Neutrophil (primary cell): Measurements from ENCODE around the gene PLXDC2.
A peak's percentile ranks its signal among the peaks of the same experiment; 100 is the strongest.

Experiments used
- H3K27ac ChIP-seq: fragments of 200-600 bp; sonication (generic); 2 replicates; pipeline ENCODE4 v1.5.1; 2016; ENCODE audit warnings: mild to moderate bottlenecking, moderate library complexity
- H3K27me3 ChIP-seq: fragments of 200-600 bp; sonication (generic); 2 replicates; pipeline ENCODE4 v1.6.0; 2016; ENCODE audit warnings: mild to moderate bottlenecking
- H3K36me3 ChIP-seq: fragments of 200-600 bp; sonication (generic); 2 replicates; pipeline ENCODE4 v1.5.1; 2017
- H3K4me1 ChIP-seq, 2 experiments: fragments of 200-600 bp in 1 of 2; sonication (generic) in 1 of 2; 1 replicate in 1 of 2; 2 replicates in 1 of 2; pipeline versions ENCODE4 v1.5.1 to v1.6.1; 2013 to 2016; ENCODE audit warnings: low read depth in 1 of 2, low read length in 1 of 2, mild to moderate bottlenecking in 1 of 2, moderate library complexity in 1 of 2; ENCODE audit not compliant: control insufficient read depth in 1 of 2, insufficient read depth in 1 of 2
- H3K4me3 ChIP-seq, 2 experiments: fragments of 200-600 bp in 1 of 2; sonication (generic) in 1 of 2; 1 replicate in 1 of 2; 2 replicates in 1 of 2; pipeline ENCODE4 v1.5.1; 2013 to 2016; ENCODE audit warnings: low read depth in 1 of 2, low read length in 1 of 2, mild to moderate bottlenecking in 1 of 2, moderate library complexity in 1 of 2
- H3K9me3 ChIP-seq: fragments of 200-600 bp; sonication (generic); 2 replicates; pipeline ENCODE4 v1.5.1; 2016
- CTCF ChIP-seq: fragments of 200-600 bp; sonication (generic); IDR thresholded peaks from 2 replicates; pipeline ENCODE4 v1.5.1; 2016; ENCODE audit warnings: antibody characterized with exemption

PLXDC2 gene

DNA sequence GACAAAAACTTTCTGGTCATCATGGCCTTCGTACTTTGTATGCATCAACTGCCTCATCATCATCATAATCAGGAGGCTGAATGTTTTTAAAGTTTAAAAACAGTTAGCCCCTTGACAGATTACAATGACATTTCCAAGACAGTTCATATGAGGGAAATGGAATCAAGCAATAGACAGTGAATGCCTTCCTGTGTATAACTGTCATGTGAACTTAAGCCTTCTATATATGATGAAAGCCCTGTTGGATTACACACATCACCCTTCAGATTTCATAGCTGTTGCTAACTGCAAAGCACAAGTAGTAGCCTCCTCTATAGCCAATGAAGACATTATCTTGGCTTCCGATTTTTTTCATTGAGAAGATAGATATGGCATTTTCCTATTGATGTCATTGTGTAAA, 154.0 kb downstream of the PLXDC2 start:
- TF ChIP-seq CTCF = no peak
- Histone ChIP-seq H3K27me3 (no peaks in the 10 kb centered on the region), H3K36me3 (no peaks in the 10 kb centered on the region), H3K4me3 (no peak overlapping the region), H3K27ac (no peak overlapping the region), H3K4me1 (no peaks in the 10 kb centered on the region), H3K9me3 (no peaks in the 10 kb centered on the region)

DNA sequence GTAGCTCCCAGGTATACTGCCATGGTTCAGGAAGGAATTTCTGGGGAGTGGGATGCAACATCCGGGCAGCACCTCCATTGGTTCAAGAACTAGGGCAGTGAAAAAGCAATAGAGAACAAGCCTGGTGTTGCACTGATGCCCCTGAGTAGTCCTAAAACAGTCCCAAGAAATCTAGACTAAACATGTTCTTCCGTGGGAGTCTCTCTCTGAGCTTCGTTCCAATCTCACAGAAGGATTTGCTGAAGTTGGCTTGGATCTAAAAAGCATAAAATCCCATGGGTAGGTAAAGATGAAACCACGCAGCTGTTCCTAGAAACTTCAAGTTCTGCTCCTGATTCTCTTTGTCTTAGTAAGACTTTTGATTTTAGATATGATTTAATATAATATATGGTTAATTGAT, 154.5 kb downstream of the PLXDC2 start:
- no peak for TF ChIP-seq CTCF
- Histone ChIP-seq H3K27me3 (no peaks in the 10 kb centered on the region), H3K9me3 (no peaks in the 10 kb centered on the region), H3K27ac (no peak overlapping the region), H3K4me3 (no peak overlapping the region), H3K4me1 (no peaks in the 10 kb centered on the region), H3K36me3 (no peaks in the 10 kb centered on the region)

- Histone ChIP-seq H3K27me3 (no peaks in the 10 kb centered on the region), H3K9me3 (no peaks in the 10 kb centered on the region), H3K27ac (peak overlapping the region; percentile 8), H3K4me1 (no peaks in the 10 kb centered on the region), H3K4me3 (no peak overlapping the region), H3K36me3 (no peaks in the 10 kb centered on the region)
- TF ChIP-seq CTCF = no peak
These were observed 155.3 kb downstream of the PLXDC2 start for GRCh38 chr10:19971343-19972052.

- Histone ChIP-seq H3K27me3 (no peaks in the 10 kb centered on the region), H3K27ac (peak overlapping the region; percentile 28), H3K4me3 (no peak overlapping the region), H3K36me3 (no peaks in the 10 kb centered on the region), H3K9me3 (no peaks in the 10 kb centered on the region), H3K4me1 (no peaks in the 10 kb centered on the region)
- TF ChIP-seq CTCF = no peak
These were observed 157.9 kb downstream of the PLXDC2 start for GRCh38 chr10:19974138-19974537.

DNA sequence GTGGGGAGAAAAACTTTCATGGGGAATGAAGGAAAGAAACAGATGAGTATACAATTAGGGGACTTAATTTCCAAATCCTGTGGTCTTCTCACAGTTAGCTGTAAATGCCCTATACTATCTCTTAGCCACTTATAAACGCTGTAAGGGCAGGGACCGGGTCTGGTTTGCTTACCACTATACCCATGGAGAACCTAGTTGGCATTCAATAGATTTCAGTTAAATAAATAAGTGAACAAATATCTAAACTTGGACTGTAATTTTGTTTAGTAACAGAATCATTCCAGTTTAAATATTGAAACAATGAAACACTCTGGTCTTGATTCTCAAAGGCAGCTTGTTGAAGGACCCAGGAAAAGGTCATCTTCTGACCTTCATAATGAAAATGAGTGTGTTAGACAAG, 158.3 kb downstream of the PLXDC2 start:
- no peaks in the 10 kb centered on the region for H3K27me3 ChIP-seq
- H3K9me3 ChIP-seq = no peaks in the 10 kb centered on the region
- peak overlapping the region; percentile 28 for H3K27ac ChIP-seq
- no peak for TF ChIP-seq CTCF
- no peaks in the 10 kb centered on the region for H3K36me3 ChIP-seq
- H3K4me1 ChIP-seq = no peaks in the 10 kb centered on the region
- H3K4me3 ChIP-seq = no peak overlapping the region

- H3K27me3 ChIP-seq = no peaks in the 10 kb centered on the region
- no peaks in the 10 kb centered on the region for H3K36me3 ChIP-seq
- no peak overlapping the region for H3K27ac ChIP-seq
- H3K4me1 ChIP-seq = no peaks in the 10 kb centered on the region
- no peak for TF ChIP-seq CTCF
- no peaks in the 10 kb centered on the region for H3K9me3 ChIP-seq
- no peak overlapping the region for H3K4me3 ChIP-seq
These were observed 160.9 kb downstream of the PLXDC2 start for GRCh38 chr10:19977097-19977521.
